Measurements from ENCODE around the gene ATXN7L1.

The ATXN7L1 gene

DNA sequence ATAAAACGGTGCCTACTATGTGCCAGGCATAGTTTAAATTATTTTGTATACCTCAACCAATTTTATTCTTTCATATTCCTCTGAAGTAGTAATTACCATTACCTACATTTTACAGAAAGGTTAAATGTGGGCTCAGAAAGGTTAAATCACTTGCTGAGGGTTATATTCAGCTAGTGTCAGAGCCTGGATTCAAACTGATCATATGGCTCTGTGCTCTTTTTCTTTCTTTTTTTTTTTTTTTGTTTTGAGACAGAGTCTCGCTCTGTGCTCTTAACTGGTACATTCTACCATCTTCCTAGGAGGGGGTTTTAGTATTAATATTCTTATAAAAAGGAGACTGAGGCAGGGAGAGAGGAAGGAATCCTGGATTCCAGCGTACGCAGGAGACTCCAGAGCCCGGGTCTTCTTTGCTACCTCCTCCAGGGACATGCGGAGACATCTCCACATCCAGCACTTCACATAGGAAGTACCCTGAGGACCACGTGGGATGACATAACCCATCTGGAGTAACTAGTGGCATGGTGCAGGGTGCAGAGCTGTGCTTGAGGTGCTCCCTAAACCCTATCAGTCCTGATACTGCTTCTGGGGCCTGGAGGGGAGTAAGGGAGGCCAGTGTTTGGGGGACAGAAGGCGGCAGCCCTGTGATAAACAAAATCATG is 29.6 kb upstream of the ATXN7L1 start:
- no peak overlapping the region for H2AFZ ChIP-seq (ENCODE audit: insufficient read depth, low read length, poor library complexity)
- no peaks in the 10 kb centered on the region for H3K27me3 ChIP-seq (ENCODE audit: insufficient read depth, low read length)
- no peak overlapping the region for H3K18ac ChIP-seq (ENCODE audit: low read length)
- H2BK5ac ChIP-seq (ENCODE audit: low read depth, low read length, poor library complexity): no peak overlapping the region
- no peak overlapping the region for H2AK5ac ChIP-seq (ENCODE audit: low read length)
- no peak overlapping the region for H2BK12ac ChIP-seq (ENCODE audit: low read length)
- no peaks in the 10 kb centered on the region for H3K79me1 ChIP-seq (ENCODE audit: low read length)
- no peaks in the 10 kb centered on the region for H3K4me1 ChIP-seq (ENCODE audit: control insufficient read depth in 1 of 2, insufficient read depth in 2 of 2, low read length in 2 of 2)
- no peak overlapping the region for H4K8ac ChIP-seq (ENCODE audit: low read depth, low read length)
- H3K36me3 ChIP-seq (ENCODE audit: control insufficient read depth in 1 of 2, insufficient read depth in 2 of 2, low read length in 2 of 2): no peaks in the 10 kb centered on the region
- H3K4ac ChIP-seq (ENCODE audit: low read depth, low read length): no peak overlapping the region
- no peak overlapping the region for H3K23ac ChIP-seq (ENCODE audit: low read length)
- H3K9ac ChIP-seq (ENCODE audit: low read length): no peak overlapping the region
- no peak overlapping the region for H2BK120ac ChIP-seq (ENCODE audit: insufficient read depth, low read length, poor library complexity)
- no CpG with 5 or more reads among the region's 8 CpGs for WGBS (ENCODE audit: extremely low coverage, insufficient coverage, insufficient read length)
- H3K9me3 ChIP-seq (ENCODE audit: insufficient read depth, low read depth, low read length): no peaks in the 10 kb centered on the region
- H3K27ac ChIP-seq (ENCODE audit: low read depth, low read length): no peak overlapping the region
- H4K91ac ChIP-seq (ENCODE audit: low read depth, low read length): no peak overlapping the region
- DNase-seq: no peak
- no peaks in the 10 kb centered on the region for H3K79me2 ChIP-seq (ENCODE audit: control insufficient read depth, insufficient read depth, low read length, poor library complexity)
- H3K4me2 ChIP-seq (ENCODE audit: low read length): no peak overlapping the region
- no peak overlapping the region for H3K14ac ChIP-seq (ENCODE audit: low read length)
- no peak overlapping the region for H3K4me3 ChIP-seq (ENCODE audit: low read depth, low read length)
- H4K12ac ChIP-seq (ENCODE audit: low read depth, low read length): no peak overlapping the region

DNA sequence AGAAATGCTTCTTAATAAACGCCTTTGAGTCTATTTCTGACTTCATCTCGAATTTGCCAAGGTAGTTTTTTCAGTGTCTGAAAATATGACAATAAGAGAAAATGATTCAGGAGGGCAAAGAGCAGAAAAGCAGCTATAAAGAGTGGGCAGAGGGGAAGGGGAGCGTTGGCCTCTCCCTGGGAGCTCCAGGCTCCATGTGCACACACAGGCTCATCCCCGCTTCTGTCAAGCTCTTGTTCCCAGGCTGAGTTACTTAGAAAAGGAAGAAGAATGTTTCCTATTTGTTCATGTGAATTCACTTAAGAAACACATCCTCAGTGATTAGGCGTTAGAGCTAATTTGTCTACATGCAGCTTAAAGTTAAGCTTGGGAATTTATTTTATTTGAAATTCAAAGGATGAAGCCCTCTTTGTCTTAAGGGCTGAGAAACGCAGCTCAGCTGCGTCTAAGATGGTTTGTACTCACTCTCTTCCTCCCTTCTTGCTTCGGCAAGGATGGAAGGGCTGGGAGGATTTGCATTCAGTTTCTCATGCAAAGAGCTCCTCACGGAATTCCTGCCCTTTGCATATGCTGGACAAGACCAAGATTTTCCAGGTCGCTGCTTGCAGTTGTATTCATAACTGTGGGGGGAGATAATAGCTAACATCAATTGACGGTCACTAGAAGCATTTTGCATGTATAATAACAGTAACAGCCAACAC is 29.0 kb upstream of the ATXN7L1 start:
- Histone ChIP-seq H3K27ac (ENCODE audit: low read depth, low read length) (no peak overlapping the region), H3K4me2 (ENCODE audit: low read length) (no peak overlapping the region), H4K12ac (ENCODE audit: low read depth, low read length) (no peak overlapping the region), H2BK120ac (ENCODE audit: insufficient read depth, low read length, poor library complexity) (no peak overlapping the region), H4K8ac (ENCODE audit: low read depth, low read length) (no peak overlapping the region), H4K91ac (ENCODE audit: low read depth, low read length) (no peak overlapping the region), H3K79me1 (ENCODE audit: low read length) (no peaks in the 10 kb centered on the region), H3K4ac (ENCODE audit: low read depth, low read length) (no peak overlapping the region), H3K9me3 (ENCODE audit: insufficient read depth, low read depth, low read length) (no peaks in the 10 kb centered on the region), H2AK5ac (ENCODE audit: low read length) (no peak overlapping the region), H2BK12ac (ENCODE audit: low read length) (no peak overlapping the region), H2BK5ac (ENCODE audit: low read depth, low read length, poor library complexity) (no peak overlapping the region), H3K14ac (ENCODE audit: low read length) (no peak overlapping the region), H3K4me3 (ENCODE audit: low read depth, low read length) (no peak overlapping the region), H3K36me3 (ENCODE audit: control insufficient read depth in 1 of 2, insufficient read depth in 2 of 2, low read length in 2 of 2) (no peaks in the 10 kb centered on the region), H3K9ac (ENCODE audit: low read length) (no peak overlapping the region), H3K79me2 (ENCODE audit: control insufficient read depth, insufficient read depth, low read length, poor library complexity) (no peaks in the 10 kb centered on the region), H3K27me3 (ENCODE audit: insufficient read depth, low read length) (no peaks in the 10 kb centered on the region), H3K23ac (ENCODE audit: low read length) (no peak overlapping the region), H3K18ac (ENCODE audit: low read length) (no peak overlapping the region), H2AFZ (ENCODE audit: insufficient read depth, low read length, poor library complexity) (no peak overlapping the region), H3K4me1 (ENCODE audit: control insufficient read depth in 1 of 2, insufficient read depth in 2 of 2, low read length in 2 of 2) (no peaks in the 10 kb centered on the region)
- no peak for DNase-seq
- no CpG with 5 or more reads among the region's 11 CpGs for WGBS (ENCODE audit: extremely low coverage, insufficient coverage, insufficient read length)

DNA sequence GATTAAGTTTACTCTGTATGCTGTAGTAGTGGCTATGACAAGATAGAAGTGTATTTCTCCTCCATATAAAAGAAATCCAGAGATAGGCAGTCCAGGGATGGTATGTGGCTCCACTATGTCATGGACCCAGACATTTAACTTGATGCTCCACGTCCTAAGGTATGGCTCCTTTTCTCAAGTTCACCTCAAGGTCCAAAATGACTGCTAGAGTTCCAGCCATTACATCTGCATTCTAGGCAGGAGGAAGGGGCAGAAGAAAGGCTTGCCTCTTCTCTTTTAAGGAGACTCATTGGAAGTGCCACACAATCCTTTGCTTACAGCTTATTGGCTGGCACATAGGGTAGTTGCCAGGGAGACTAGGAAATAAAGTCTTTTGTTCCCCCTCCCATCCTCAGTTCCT is 27.7 kb upstream of the ATXN7L1 start:
- H4K12ac ChIP-seq (ENCODE audit: low read depth, low read length): no peak overlapping the region
- H3K4me1 ChIP-seq (ENCODE audit: control insufficient read depth in 1 of 2, insufficient read depth in 2 of 2, low read length in 2 of 2): no peaks in the 10 kb centered on the region
- H3K27me3 ChIP-seq (ENCODE audit: insufficient read depth, low read length): no peaks in the 10 kb centered on the region
- no peaks in the 10 kb centered on the region for H3K79me1 ChIP-seq (ENCODE audit: low read length)
- no peak overlapping the region for H3K18ac ChIP-seq (ENCODE audit: low read length)
- no peak overlapping the region for H3K4me2 ChIP-seq (ENCODE audit: low read length)
- no peak overlapping the region for H2BK12ac ChIP-seq (ENCODE audit: low read length)
- H4K91ac ChIP-seq (ENCODE audit: low read depth, low read length): no peak overlapping the region
- H3K79me2 ChIP-seq (ENCODE audit: control insufficient read depth, insufficient read depth, low read length, poor library complexity): no peaks in the 10 kb centered on the region
- H3K14ac ChIP-seq (ENCODE audit: low read length): no peak overlapping the region
- no peak overlapping the region for H3K4ac ChIP-seq (ENCODE audit: low read depth, low read length)
- H3K27ac ChIP-seq (ENCODE audit: low read depth, low read length): no peak overlapping the region
- no peaks in the 10 kb centered on the region for H3K36me3 ChIP-seq (ENCODE audit: control insufficient read depth in 1 of 2, insufficient read depth in 2 of 2, low read length in 2 of 2)
- H4K8ac ChIP-seq (ENCODE audit: low read depth, low read length): no peak overlapping the region
- no peaks in the 10 kb centered on the region for H3K9me3 ChIP-seq (ENCODE audit: insufficient read depth, low read depth, low read length)
- no peak overlapping the region for H3K23ac ChIP-seq (ENCODE audit: low read length)
- WGBS (ENCODE audit: extremely low coverage, insufficient coverage, insufficient read length): no CpG with 5 or more reads among the region's 1 CpG
- no peak overlapping the region for H3K4me3 ChIP-seq (ENCODE audit: low read depth, low read length)
- H2AK5ac ChIP-seq (ENCODE audit: low read length): no peak overlapping the region
- H2AFZ ChIP-seq (ENCODE audit: insufficient read depth, low read length, poor library complexity): no peak overlapping the region
- no peak overlapping the region for H2BK5ac ChIP-seq (ENCODE audit: low read depth, low read length, poor library complexity)
- no peak overlapping the region for H3K9ac ChIP-seq (ENCODE audit: low read length)
- H2BK120ac ChIP-seq (ENCODE audit: insufficient read depth, low read length, poor library complexity): no peak overlapping the region
- DNase-seq: no peak

DNA sequence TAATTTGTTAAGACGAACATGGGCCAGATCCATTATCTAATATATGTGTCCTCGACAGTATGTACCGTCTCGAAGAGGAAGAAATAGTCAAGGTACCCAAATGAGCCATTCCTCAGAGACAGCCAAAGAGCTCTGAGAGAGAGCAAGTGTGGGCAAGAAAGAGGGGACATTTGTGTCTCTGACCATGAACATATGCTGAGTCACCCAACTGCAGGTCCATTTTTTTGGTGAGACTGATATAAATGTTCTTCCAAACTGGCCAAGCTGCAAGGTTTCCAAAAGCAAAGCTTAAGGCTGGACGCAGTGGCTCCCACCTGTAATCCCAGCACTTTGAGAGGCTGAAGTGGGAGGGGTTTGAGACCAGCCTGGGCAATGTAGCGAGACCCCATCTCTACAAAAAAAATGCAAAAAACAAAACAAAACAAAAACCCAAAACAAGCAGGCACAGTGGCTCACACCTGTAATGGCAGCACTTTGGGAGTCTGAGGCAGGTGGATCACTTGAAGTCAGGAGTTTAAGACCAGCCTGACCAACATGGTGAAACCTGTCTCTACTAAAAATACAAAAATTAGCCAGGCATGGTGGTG is 26.0 kb upstream of the ATXN7L1 start:
- Histone ChIP-seq H4K12ac (ENCODE audit: low read depth, low read length) (no peak overlapping the region), H3K4ac (ENCODE audit: low read depth, low read length) (no peak overlapping the region), H3K27me3 (ENCODE audit: insufficient read depth, low read length) (no peaks in the 10 kb centered on the region), H3K23ac (ENCODE audit: low read length) (no peak overlapping the region), H3K79me2 (ENCODE audit: control insufficient read depth, insufficient read depth, low read length, poor library complexity) (no peaks in the 10 kb centered on the region), H4K8ac (ENCODE audit: low read depth, low read length) (no peak overlapping the region), H3K27ac (ENCODE audit: low read depth, low read length) (no peak overlapping the region), H2BK120ac (ENCODE audit: insufficient read depth, low read length, poor library complexity) (no peak overlapping the region), H3K9me3 (ENCODE audit: insufficient read depth, low read depth, low read length) (no peaks in the 10 kb centered on the region), H2BK12ac (ENCODE audit: low read length) (no peak overlapping the region), H3K36me3 (ENCODE audit: control insufficient read depth in 1 of 2, insufficient read depth in 2 of 2, low read length in 2 of 2) (no peaks in the 10 kb centered on the region), H4K91ac (ENCODE audit: low read depth, low read length) (no peak overlapping the region), H3K79me1 (ENCODE audit: low read length) (no peaks in the 10 kb centered on the region), H3K9ac (ENCODE audit: low read length) (no peak overlapping the region), H3K4me3 (ENCODE audit: low read depth, low read length) (no peak overlapping the region), H2BK5ac (ENCODE audit: low read depth, low read length, poor library complexity) (no peak overlapping the region), H2AK5ac (ENCODE audit: low read length) (no peak overlapping the region), H3K14ac (ENCODE audit: low read length) (no peak overlapping the region), H3K4me1 (ENCODE audit: control insufficient read depth in 1 of 2, insufficient read depth in 2 of 2, low read length in 2 of 2) (no peaks in the 10 kb centered on the region), H2AFZ (ENCODE audit: insufficient read depth, low read length, poor library complexity) (no peak overlapping the region), H3K4me2 (ENCODE audit: low read length) (no peak overlapping the region), H3K18ac (ENCODE audit: low read length) (no peak overlapping the region)
- no CpG with 5 or more reads among the region's 6 CpGs for WGBS (ENCODE audit: extremely low coverage, insufficient coverage, insufficient read length)
- no peak for DNase-seq

All from trophoblast cell (in vitro differentiated cells and primary cell).